HPDE6-E6E7 (cell line): ENCODE measurements around the gene C10orf90.
"Not testable (repeated sequence)": the region's sequence is repeated elsewhere in the genome, so short reads cannot be mapped to it uniquely, and the experiment has no call there.

Source experiments
- DNase-seq: peaks from one replicate; pipeline ENCODE4 v3.0.0; 2011; ENCODE audit warnings: missing footprints; ENCODE audit errors: extremely low spot score

C10orf90 gene

GRCh38 chr10:126583552-126584200, 86.8 kb downstream of the C10orf90 start:
- no peak for DNase-seq

GRCh38 chr10:126581648-126582046, 88.8 kb downstream of the C10orf90 start:
- DNase-seq = no peak

- DNase-seq = no peak
These were observed 89.4 kb downstream of the C10orf90 start for GRCh38 chr10:126580873-126581647.

DNA sequence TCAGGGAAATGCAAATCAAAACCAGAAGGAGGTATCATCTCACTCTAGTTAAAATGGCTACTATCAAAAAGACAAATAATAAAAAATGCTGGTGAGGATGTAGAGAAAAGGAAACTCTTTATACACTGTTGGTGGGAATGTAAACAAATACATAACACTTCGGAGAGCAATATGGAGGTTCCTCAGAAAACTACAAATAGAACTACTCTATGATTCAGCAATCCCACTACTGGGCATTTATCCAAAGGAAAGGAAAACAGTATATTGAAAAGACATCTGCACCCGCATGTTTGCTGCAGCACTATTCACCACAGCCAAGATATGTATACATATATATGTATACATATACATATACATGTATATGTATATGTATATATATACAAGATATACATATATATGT, 94.2 kb downstream of the C10orf90 start:
- DNase-seq = no peak

DNA sequence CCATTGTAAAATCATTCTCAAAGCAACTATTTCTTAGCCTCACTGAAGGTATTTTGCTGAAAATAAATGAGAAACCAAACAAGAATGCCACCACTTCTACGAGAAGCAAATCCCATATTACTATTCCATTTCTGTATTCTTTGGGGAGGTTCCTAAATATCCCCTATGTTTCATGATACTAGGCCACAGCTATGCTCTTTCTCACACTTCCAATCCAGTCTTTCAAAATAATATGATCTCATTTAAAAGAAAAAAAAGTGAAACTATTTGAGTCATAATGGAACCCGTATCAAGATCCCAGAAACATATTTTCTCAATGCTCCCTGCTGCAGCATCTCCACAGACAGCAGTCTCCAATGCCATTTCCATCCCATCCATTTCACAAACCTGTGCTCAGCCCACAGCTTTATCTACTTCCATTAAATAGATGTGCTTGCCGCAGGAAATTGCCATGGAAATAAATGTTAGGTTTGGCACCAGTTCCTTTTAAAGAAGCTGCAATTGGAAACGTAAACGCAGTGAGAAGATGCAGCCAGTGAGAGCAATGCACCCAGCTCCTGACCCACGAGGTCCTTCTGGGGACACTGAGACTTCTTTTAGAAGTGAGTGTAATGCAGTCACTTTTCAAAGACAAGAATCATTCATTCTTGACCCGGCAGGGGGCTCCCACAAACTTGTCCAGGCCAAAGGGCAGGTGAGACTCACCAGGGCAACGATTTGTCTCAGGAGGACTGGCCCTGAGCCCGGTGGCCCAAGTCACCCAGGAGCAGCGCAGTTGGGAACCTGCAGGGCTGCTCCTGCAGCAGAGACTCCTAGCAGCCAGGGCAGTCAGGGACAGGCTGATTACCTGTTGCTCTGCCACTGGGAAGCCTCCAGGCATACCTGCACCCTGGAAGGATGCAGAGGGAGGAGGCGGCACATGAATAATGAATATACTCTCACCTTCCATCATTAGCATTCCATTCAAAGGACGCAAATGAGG, 99.6 kb downstream of the C10orf90 start:
- DNase-seq = no peak

DNA sequence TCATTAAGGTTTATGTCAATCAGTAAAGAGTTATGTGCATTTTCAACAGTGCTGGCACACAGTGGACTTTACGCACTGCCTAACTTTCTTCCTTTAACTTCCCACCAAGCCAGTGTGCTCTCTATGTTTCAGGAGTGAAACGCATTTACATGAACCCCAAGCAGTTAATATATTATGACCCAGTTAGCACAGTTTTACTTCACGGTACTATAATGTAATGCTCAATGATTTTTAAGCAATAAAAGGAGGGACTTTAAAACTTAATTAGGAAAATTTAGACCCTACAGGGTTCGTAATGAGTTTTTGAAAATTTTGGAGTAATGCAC, 100.3 kb downstream of the C10orf90 start:
- no peak for DNase-seq

GRCh38 chr10:126569513-126570244, 100.8 kb downstream of the C10orf90 start:
- no peak for DNase-seq

- DNase-seq = no peak
These were observed 101.6 kb downstream of the C10orf90 start for GRCh38 chr10:126568809-126569385.

GRCh38 chr10:126565871-126566270, 104.6 kb downstream of the C10orf90 start:
- DNase-seq = no peak

- DNase-seq = no peak
These were observed 105.1 kb downstream of the C10orf90 start for GRCh38 chr10:126565441-126565840.

GRCh38 chr10:126564326-126564888, 106.1 kb downstream of the C10orf90 start:
- no peak for DNase-seq

GRCh38 chr10:126563361-126563760, 107.1 kb downstream of the C10orf90 start:
- DNase-seq = no peak

- no peak for DNase-seq
These were observed 108.4 kb downstream of the C10orf90 start for GRCh38 chr10:126561921-126562680.

- DNase-seq = no peak
These were observed 109.1 kb downstream of the C10orf90 start for GRCh38 chr10:126561294-126561920.

DNA sequence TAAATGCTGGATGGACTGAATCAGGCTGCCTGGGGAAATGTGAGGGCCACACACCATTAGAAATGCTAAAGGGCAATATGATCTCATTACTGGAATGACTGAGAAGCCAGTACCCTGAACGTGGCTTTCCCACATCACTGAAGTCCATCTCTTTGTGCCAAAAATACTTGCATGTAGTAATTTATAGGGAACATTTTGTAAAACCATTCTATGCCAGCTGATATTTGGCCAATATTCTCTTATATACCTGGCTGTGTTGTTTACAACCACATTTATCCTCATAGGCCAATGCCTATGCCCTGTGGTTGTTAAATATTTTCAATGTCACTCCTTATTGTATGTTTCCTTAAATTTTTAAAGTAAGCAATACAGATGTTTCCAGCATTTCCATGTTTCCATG, 111.6 kb downstream of the C10orf90 start:
- no peak for DNase-seq

DNA sequence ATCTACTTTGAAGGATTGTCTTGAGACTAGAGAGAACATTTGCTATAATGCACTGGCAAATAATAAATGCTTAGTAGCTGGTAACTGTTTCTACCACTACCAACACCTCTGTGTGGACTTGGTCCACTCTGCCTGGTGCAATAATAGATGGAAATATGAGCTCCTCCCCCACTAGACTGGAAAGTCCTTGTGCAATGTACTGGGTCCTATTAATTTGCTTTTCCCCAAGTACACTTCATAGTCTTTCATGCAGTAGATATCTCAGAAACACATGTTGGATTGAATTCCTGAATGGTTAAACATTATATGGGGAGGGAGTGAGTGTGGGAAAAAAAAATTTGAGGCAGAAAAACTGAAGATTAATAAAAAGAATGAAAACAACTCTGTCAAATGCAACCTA, 119.3 kb downstream of the C10orf90 start:
- no peak for DNase-seq

DNA sequence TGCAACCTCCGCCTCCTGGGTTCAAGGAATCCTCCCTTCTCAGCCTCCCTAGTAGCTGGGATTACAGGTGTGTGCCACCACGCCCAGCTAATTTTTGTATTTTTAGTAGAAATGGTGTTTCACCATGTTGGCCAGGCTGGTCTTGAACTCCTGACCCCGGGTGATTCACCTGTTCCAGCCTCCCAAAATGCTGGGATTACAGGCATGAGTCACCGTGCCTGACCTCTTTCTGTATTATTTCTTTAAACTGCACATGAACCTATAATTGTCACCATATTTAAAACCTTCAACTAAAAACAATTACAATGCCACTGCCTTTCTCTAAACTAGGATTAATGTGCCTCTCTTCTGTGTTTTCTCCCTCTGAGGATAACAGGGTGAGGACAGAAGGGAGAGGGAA, 119.9 kb downstream of the C10orf90 start:
- not testable (repeated sequence) for DNase-seq

- no peak for DNase-seq
These were observed 121.1 kb downstream of the C10orf90 start for GRCh38 chr10:126549344-126549743.

GRCh38 chr10:126544565-126544964, 125.9 kb downstream of the C10orf90 start:
- DNase-seq = no peak
